Effector memory CD4-positive, alpha-beta T cell (primary cell): ENCODE measurements around the gene AAK1.

ENCODE experiments used
- DNase-seq, 3 donors: peaks; one replicate each; pipeline ENCODE4 v3.0.0-alpha.2; 2020
- H3K27ac ChIP-seq: 2 replicates; pipeline ENCODE4 v1.7.0; 2013; ENCODE audit warnings: mild to moderate bottlenecking, low read length, moderate library complexity; ENCODE audit not compliant: insufficient read depth, poor library complexity, severe bottlenecking
- H3K27me3 ChIP-seq: replicated peaks from 2 replicates; pipeline ENCODE4 v1.7.0; 2013; ENCODE audit warnings: mild to moderate bottlenecking, low read length; ENCODE audit not compliant: insufficient read depth, control insufficient read depth, poor library complexity, severe bottlenecking
- H3K36me3 ChIP-seq: 2 replicates; pipeline ENCODE4 v1.7.0; 2013; ENCODE audit warnings: mild to moderate bottlenecking, low read length, moderate library complexity; ENCODE audit not compliant: control insufficient read depth, insufficient read depth
- H3K4me1 ChIP-seq: 2 replicates; pipeline ENCODE4 v1.7.0; 2013; ENCODE audit warnings: low read length, mild to moderate bottlenecking; ENCODE audit not compliant: control insufficient read depth, insufficient read depth, poor library complexity, severe bottlenecking
- H3K4me3 ChIP-seq: 2 replicates; pipeline ENCODE4 v1.7.0; 2013; ENCODE audit warnings: low read length, low read depth, mild to moderate bottlenecking; ENCODE audit not compliant: insufficient read depth, poor library complexity, severe bottlenecking
- H3K9me3 ChIP-seq: 2 replicates; pipeline ENCODE4 v1.7.0; 2013; ENCODE audit warnings: mild to moderate bottlenecking, low read length, moderate library complexity; ENCODE audit not compliant: control insufficient read depth

AAK1 gene

DNA sequence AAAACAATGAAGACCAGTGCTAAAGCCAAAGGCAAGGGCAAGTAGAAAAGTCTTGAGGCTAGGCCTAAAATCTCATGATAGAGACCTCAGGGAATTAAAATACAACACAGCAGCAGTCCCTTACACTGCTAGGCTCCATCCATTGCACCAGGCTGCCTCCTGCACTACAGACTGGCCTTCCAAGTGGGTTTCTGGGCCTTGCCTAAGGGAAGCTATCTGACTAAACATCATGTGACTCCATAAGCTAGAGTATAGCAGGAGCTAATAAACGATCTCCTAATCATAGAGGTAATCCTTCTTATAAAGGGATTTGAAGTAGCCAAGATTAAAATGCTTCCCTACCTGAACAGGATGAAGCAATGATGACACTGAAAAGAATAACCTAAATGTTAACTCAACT, 128.7 kb downstream of the AAK1 start:
- no peaks in the 10 kb centered on the region for H3K27me3 ChIP-seq
- H3K36me3 ChIP-seq = peaks cover 95% of the 10 kb centered on the region
- H3K4me3 ChIP-seq = no peak overlapping the region
- H3K9me3 ChIP-seq = no peaks in the 10 kb centered on the region
- H3K4me1 ChIP-seq = no peaks in the 10 kb centered on the region
- DNase-seq = no peak
- H3K27ac ChIP-seq = no peak overlapping the region

DNA sequence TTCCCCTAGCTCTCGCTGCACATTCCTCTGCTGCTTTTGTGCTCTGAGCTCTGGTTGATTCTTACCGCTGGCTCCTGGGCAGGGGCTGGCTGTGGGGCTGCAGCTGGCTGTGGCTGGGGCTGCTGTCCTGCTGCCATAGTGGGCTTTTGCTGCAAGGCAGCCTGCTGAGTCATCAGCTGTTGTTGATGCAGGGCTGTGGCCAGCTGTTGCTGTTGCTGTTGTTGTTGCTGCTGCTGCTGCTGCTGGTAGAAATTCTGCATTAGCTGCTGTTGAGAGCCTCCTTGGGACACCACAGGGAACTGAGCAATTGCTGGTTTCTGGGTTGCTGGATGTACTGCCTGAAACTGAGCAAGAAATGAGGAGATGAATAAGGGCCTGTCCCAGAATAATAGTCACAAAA, 129.1 kb downstream of the AAK1 start:
- Histone ChIP-seq H3K4me3 (no peak overlapping the region), H3K27ac (no peak overlapping the region), H3K9me3 (no peaks in the 10 kb centered on the region), H3K27me3 (no peaks in the 10 kb centered on the region), H3K4me1 (no peaks in the 10 kb centered on the region), H3K36me3 (peaks cover 92% of the 10 kb centered on the region)
- no peak for DNase-seq

DNA sequence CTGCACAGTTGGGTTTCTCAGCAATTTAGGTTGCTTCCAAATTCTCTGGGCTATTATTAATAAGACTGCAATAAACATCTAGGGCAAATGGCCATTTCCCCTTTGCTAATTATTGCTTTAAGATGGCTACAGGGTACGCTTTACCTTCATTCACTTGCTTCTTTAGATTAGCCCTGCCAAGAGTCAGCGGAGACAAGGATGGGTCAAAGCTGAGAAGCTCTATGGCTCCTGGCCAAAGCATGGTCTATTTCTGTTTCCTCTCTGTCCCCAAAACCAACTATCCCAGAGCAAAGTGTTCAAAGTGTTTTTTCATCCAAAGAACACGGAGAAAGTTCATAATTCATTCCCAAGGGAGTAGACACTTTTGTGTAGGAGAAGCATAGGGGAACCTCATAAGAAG, 131.1 kb downstream of the AAK1 start:
- H3K27ac ChIP-seq = no peak overlapping the region
- no peak overlapping the region for H3K4me3 ChIP-seq
- H3K4me1 ChIP-seq = no peaks in the 10 kb centered on the region
- peaks cover 92% of the 10 kb centered on the region for H3K36me3 ChIP-seq
- no peaks in the 10 kb centered on the region for H3K27me3 ChIP-seq
- H3K9me3 ChIP-seq = no peaks in the 10 kb centered on the region
- DNase-seq = no peak

DNA sequence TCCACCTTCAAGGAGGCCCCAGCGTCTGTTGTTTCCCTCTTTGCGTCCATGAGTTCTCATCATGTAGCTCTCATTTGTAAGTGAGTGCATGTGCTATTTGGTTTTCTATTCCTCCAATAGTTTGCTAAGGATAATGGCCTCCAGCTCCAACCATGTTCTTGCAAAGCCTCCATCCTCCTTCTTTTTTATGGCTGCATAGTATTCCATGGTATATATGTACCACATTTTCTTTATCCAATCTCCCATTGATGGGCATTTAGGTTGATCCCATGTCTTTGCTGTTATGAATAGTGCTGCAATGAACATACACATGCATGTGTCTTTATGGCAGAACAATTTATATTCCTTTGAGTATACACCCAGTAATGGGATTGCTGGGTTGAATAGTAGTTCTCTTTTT, 133.3 kb downstream of the AAK1 start:
- Histone ChIP-seq H3K9me3 (no peaks in the 10 kb centered on the region), H3K27ac (no peak overlapping the region), H3K4me1 (no peaks in the 10 kb centered on the region), H3K4me3 (no peak overlapping the region), H3K36me3 (peaks cover 84% of the 10 kb centered on the region), H3K27me3 (no peaks in the 10 kb centered on the region)
- no peak for DNase-seq

DNA sequence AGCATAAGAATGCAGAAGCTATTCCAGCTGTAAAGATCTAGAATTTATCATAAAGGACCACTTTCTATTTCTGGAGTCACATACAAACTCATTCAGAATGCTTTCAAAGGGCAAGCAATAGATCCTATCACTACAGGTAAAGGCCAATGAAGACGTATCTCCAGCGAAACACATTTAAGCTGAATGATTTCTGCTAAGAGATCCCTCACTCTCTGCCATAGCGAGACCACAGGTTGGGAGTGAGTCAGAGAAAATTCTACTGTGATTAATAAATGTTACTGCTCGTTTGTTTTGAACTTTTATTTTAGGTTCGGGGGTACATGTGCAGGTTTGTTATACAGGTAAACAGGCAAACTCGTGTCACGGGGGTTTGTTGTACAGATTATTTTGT, 133.8 kb downstream of the AAK1 start:
- H3K4me3 ChIP-seq = no peak overlapping the region
- no peaks in the 10 kb centered on the region for H3K9me3 ChIP-seq
- no peaks in the 10 kb centered on the region for H3K4me1 ChIP-seq
- no peak overlapping the region for H3K27ac ChIP-seq
- H3K27me3 ChIP-seq = no peaks in the 10 kb centered on the region
- no peak for DNase-seq
- peaks cover 83% of the 10 kb centered on the region for H3K36me3 ChIP-seq

DNA sequence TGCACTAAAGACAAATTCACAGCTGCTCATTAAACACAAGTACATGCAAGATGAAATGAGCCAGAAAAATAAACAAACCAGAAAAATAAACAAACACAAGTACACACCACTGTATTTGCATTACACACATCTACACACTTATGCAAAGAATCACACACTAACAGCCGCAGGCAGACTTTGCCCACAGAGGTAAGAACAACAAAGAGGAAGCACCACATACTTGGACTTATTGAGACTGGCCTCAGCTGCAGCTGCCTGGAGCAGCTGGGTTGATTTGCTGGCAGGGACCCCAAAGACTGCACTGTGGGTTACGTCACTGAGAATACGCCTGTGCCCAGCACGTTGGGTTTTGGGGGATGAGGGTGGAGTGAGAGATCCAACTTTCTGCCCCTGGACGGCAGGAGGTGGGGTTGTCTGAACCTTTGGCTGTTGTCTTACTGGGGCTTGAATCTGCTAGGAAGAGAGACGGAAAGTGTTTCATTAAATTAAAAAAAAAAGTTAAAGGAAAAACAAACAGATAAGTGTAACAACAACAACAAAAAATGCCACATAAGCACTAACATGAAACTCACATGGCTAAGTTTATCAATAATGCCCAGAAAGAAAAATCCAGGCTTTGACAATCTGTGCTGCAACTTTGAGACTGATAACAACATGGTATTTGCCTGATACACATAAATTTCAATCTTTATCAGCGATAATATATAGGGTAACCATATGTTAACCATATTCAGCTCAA, 134.4 kb downstream of the AAK1 start:
- peaks cover 81% of the 10 kb centered on the region for H3K36me3 ChIP-seq
- H3K27ac ChIP-seq = no peak overlapping the region
- H3K4me1 ChIP-seq = no peaks in the 10 kb centered on the region

DNA sequence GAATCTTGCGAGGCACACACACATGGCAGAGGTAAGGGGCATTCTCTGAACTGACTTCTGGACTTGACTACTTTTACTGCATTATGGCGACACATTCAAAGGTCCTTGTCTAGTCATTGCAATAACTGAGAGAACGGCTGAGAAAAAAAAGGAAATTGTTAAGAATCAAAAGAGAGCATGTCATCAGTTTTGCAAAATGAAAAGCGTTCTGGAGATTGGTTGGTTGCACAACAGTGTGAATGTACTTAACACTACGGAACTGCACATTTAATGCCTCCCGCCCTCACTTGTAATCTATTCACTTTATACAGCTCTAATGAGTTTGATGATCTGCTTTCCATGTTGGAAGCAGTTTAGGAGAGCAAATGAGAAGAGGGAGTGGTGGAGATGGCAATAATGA, 137.8 kb downstream of the AAK1 start:
- no peaks in the 10 kb centered on the region for H3K4me1 ChIP-seq
- H3K9me3 ChIP-seq = no peaks in the 10 kb centered on the region
- DNase-seq = no peak
- H3K36me3 ChIP-seq = peaks cover 61% of the 10 kb centered on the region
- H3K4me3 ChIP-seq = no peak overlapping the region
- no peak overlapping the region for H3K27ac ChIP-seq
- H3K27me3 ChIP-seq = no peaks in the 10 kb centered on the region

More for the DNA sequence above, 134.4 kb downstream of the AAK1 start:
- DNase-seq = no peak
- H3K9me3 ChIP-seq = no peaks in the 10 kb centered on the region
- H3K27me3 ChIP-seq = no peaks in the 10 kb centered on the region
- H3K4me3 ChIP-seq = no peak overlapping the region

DNA sequence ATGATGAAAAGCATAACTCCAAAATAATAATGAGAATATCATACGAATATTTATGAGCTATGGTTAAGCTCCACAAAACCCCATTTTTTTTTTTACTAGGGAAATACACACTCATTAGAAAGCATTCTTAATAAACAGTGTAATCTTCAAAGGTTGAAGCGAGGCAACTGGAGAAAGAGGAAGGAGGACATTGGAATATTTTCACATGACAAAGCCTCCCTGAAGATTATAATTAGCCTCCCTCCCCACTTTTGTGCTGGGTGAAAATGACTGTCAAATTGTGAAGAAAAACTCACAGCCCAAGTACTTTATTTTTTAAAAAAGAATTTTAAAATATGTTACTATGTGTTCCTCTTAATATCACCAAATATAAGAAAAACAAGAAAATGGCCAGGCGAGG, 142.2 kb downstream of the AAK1 start:
- H3K9me3 ChIP-seq = no peaks in the 10 kb centered on the region
- no peaks in the 10 kb centered on the region for H3K27me3 ChIP-seq
- H3K4me3 ChIP-seq = no peak overlapping the region
- no peak overlapping the region for H3K27ac ChIP-seq
- H3K4me1 ChIP-seq = no peaks in the 10 kb centered on the region
- peaks cover 41% of the 10 kb centered on the region for H3K36me3 ChIP-seq
- DNase-seq = no peak

DNA sequence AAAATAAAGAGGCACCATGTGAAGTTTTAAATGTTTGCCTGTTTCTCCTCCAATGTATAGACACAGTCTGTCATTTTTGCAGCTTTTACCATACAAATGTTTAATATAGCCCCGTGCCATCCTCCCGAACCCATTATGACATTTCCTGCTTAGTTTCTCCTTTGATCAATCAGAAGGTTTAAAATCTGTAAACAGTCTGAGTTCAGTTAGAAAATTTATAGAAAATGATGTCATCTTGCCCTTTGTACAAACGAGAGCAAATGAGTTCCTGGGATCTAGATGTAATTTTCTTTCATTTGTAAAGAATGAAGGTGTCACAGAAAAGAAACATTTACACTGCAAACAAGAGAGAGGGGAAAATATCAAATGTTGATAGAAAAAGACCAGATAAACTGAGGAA, 143.6 kb downstream of the AAK1 start:
- Histone ChIP-seq H3K4me3 (no peak overlapping the region), H3K36me3 (peaks cover 40% of the 10 kb centered on the region), H3K9me3 (no peaks in the 10 kb centered on the region), H3K4me1 (no peaks in the 10 kb centered on the region), H3K27me3 (no peaks in the 10 kb centered on the region), H3K27ac (no peak overlapping the region)
- DNase-seq = no peak

DNA sequence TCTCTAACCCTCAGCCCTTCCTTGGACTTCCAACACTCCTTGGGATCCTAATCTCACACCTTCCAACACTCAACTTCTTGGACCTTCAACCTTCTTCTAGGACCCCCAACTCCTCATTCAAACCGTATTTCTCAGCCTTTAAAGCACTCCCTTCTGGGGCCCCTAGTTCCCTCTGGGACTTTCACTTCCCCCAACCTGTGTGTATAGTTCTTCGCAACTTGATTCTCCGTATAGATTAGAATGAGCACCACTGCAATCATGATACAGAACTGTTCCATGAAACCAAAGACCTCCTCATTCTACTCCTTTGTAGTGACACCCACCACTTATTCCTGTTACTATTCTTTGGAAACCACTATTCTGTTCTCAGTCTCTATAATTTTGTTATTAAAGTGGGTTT, 144.3 kb downstream of the AAK1 start:
- H3K4me1 ChIP-seq = no peaks in the 10 kb centered on the region
- H3K4me3 ChIP-seq = no peak overlapping the region
- no peaks in the 10 kb centered on the region for H3K27me3 ChIP-seq
- DNase-seq = no peak
- peaks cover 43% of the 10 kb centered on the region for H3K36me3 ChIP-seq
- H3K9me3 ChIP-seq = no peaks in the 10 kb centered on the region
- peak overlapping the region; percentile 34 for H3K27ac ChIP-seq
